H1 (cell line): Measurements from ENCODE around the gene WDR45B. TPM values are rescaled to one million over a fixed set of nuclear protein-coding genes. Genes with fewer than 3 reads are reported as not detected.

Source experiments
- CTCF ChIA-PET: fragments of 300-600 bp; sonication (Branson Sonifier 250); formaldehyde crosslinking; loops from one replicate; lab custom pipeline; 2021; ENCODE audit not compliant: partially characterized antibody; lab: Charles Lee
- POLR2A ChIA-PET: fragments of 300-600 bp; sonication (Branson Sonifier 250); formaldehyde crosslinking; loops from one replicate; lab custom pipeline; 2021; ENCODE audit warnings: inconsistent platforms; ENCODE audit not compliant: partially characterized antibody; lab: Charles Lee
- DNase-seq, 2 experiments: peaks; one replicate each; pipeline versions ENCODE4 v3.0.0 to v3.0.0-alpha.2; 2010 to 2022; ENCODE audit warnings: low spot score in 2 of 2, low read depth in 1 of 2, mixed read lengths in 1 of 2
- FAIRE-seq: peaks from 2 replicates; lab custom pipeline; 2011; peaks lifted over from hg19 to GRCh38; lab: Jason Lieb, UNC
- H2AFZ ChIP-seq: 2 replicates; pipeline ENCODE4 v1.8.1; 2012; ENCODE audit warnings: low read length, inconsistent platforms
- H2AK5ac ChIP-seq: 2 replicates; pipeline ENCODE4 v1.6.1; 2013; ENCODE audit warnings: low read depth, low read length
- H2BK120ac ChIP-seq: replicated peaks from 2 replicates; pipeline ENCODE3; 2013; ENCODE audit warnings: low read depth, low read length, inconsistent platforms
- H2BK12ac ChIP-seq: 2 replicates; pipeline ENCODE4 v1.6.1; 2013; ENCODE audit warnings: low read depth, low read length
- H2BK15ac ChIP-seq: 2 replicates; pipeline ENCODE4 v1.6.1; 2013; ENCODE audit warnings: low read length
- H2BK20ac ChIP-seq: 2 replicates; pipeline ENCODE4 v1.6.1; 2013; ENCODE audit warnings: low read length
- H2BK5ac ChIP-seq: 2 replicates; pipeline ENCODE4 v1.6.1; 2013; ENCODE audit warnings: low read depth, low read length
- H3K14ac ChIP-seq: 2 replicates; pipeline ENCODE4 v1.6.1; 2013; ENCODE audit warnings: inconsistent platforms; ENCODE audit not compliant: insufficient read length
- H3K18ac ChIP-seq: 2 replicates; pipeline ENCODE4 v1.6.1; 2013; ENCODE audit warnings: low read length; ENCODE audit errors: extremely low read depth
- H3K23ac ChIP-seq: 2 replicates; pipeline ENCODE4 v1.6.1; 2013; ENCODE audit warnings: inconsistent platforms; ENCODE audit not compliant: insufficient read length
- H3K23me2 ChIP-seq: 2 replicates; pipeline ENCODE4 v1.6.1; 2013; ENCODE audit warnings: low read depth, low read length
- H3K27ac ChIP-seq: 2 replicates; pipeline ENCODE4 v1.6.1; 2011; ENCODE audit warnings: low read depth, low read length, inconsistent platforms
- H3K27me3 ChIP-seq, 4 experiments: replicated peaks in 1 of 4; 1 replicate in 1 of 4; 2 replicates in 3 of 4; pipeline versions ENCODE4 v1.6.1 to v1.8.1; 2011 to 2013; ENCODE audit warnings: low read length in 3 of 4, mild to moderate bottlenecking in 3 of 4, inconsistent platforms in 2 of 4, mixed read lengths in 2 of 4, moderate library complexity in 1 of 4; ENCODE audit not compliant: control insufficient read depth in 3 of 4, insufficient read depth in 3 of 4; ENCODE audit errors: extremely low read depth in 1 of 4
- H3K36me3 ChIP-seq, 4 experiments: 2 replicates each; pipeline versions ENCODE4 v1.6.1 to v1.8.1; 2011 to 2013; ENCODE audit warnings: mild to moderate bottlenecking in 4 of 4, low read length in 3 of 4, moderate library complexity in 2 of 4, control low read depth in 1 of 4, inconsistent platforms in 1 of 4; ENCODE audit not compliant: insufficient read depth in 4 of 4, control insufficient read depth in 2 of 4
- H3K4ac ChIP-seq: replicated peaks from 2 replicates; pipeline ENCODE3; 2013; ENCODE audit warnings: low read length, low read depth, mixed read lengths, inconsistent platforms; ENCODE audit not compliant: insufficient read length
- H3K4me1 ChIP-seq, 4 experiments: replicated peaks in 1 of 4; 1 replicate in 1 of 4; 2 replicates in 3 of 4; pipeline versions ENCODE4 v1.6.1 to v1.8.1; 2011 to 2013; ENCODE audit warnings: low read length in 3 of 4, inconsistent platforms in 2 of 4, mixed read lengths in 1 of 4; ENCODE audit not compliant: insufficient read depth in 4 of 4, control insufficient read depth in 3 of 4
- H3K4me2 ChIP-seq, 2 experiments: 2 replicates each; pipeline versions ENCODE4 v1.6.1 to v1.8.1; 2011 to 2013; ENCODE audit warnings: low read depth in 2 of 2, low read length in 2 of 2, control low read depth in 1 of 2, inconsistent platforms in 1 of 2, mild to moderate bottlenecking in 1 of 2; ENCODE audit not compliant: insufficient read depth in 1 of 2
- H3K4me3 ChIP-seq, 4 experiments: fragments of 200-600, 300-600 bp in 1 of 4; sonication (generic), shearing (Covaris generic), sonication (Bioruptor Twin) in 1 of 4; 2 replicates each; pipeline versions ENCODE4 v1.5.1 to v1.8.1; 2011 to 2016; ENCODE audit warnings: low read length in 4 of 4, low read depth in 3 of 4, control low read depth in 2 of 4, inconsistent platforms in 2 of 4, mild to moderate bottlenecking in 2 of 4, mixed read lengths in 1 of 4, moderate library complexity in 1 of 4; ENCODE audit not compliant: insufficient read depth in 2 of 4; ENCODE audit errors: extremely low read depth in 1 of 4
- H3K56ac ChIP-seq: replicated peaks from 2 replicates; pipeline ENCODE3; 2013; ENCODE audit warnings: low read depth, mild to moderate bottlenecking, mixed read lengths, low read length, inconsistent platforms; ENCODE audit not compliant: insufficient read length
- H3K79me1 ChIP-seq: 2 replicates; pipeline ENCODE4 v1.6.1; 2013; ENCODE audit warnings: low read depth, low read length, control low read depth
- H3K79me2 ChIP-seq, 2 experiments: 2 replicates each; pipeline versions ENCODE4 v1.6.1 to v1.8.1; 2012 to 2013; ENCODE audit warnings: low read length in 2 of 2, mild to moderate bottlenecking in 2 of 2, inconsistent platforms in 1 of 2; ENCODE audit not compliant: insufficient read depth in 2 of 2, control insufficient read depth in 1 of 2
- H3K9ac ChIP-seq, 4 experiments: replicated peaks in 1 of 4; 1 replicate in 1 of 4; 2 replicates in 3 of 4; pipeline versions ENCODE4 v1.6.1 to v1.8.1; 2011 to 2013; ENCODE audit warnings: low read depth in 3 of 4, low read length in 3 of 4, control low read depth in 2 of 4, mild to moderate bottlenecking in 2 of 4, moderate library complexity in 2 of 4, inconsistent platforms in 1 of 4; ENCODE audit errors: extremely low read depth in 1 of 4
- H3K9me3 ChIP-seq, 2 experiments: 2 replicates each; pipeline versions ENCODE4 v1.6.1 to v1.8.1; 2012 to 2013; ENCODE audit warnings: mild to moderate bottlenecking in 2 of 2, moderate library complexity in 2 of 2, control low read depth in 1 of 2, inconsistent platforms in 1 of 2, low read depth in 1 of 2, low read length in 1 of 2, mixed read lengths in 1 of 2; ENCODE audit not compliant: insufficient read depth in 2 of 2
- H4K20me1 ChIP-seq, 2 experiments: replicated peaks in 1 of 2; 2 replicates each; pipeline versions ENCODE3 to v1.8.1; 2011 to 2013; ENCODE audit warnings: inconsistent platforms in 2 of 2, low read length in 2 of 2, mild to moderate bottlenecking in 1 of 2; ENCODE audit not compliant: insufficient read depth in 2 of 2, control insufficient read depth in 1 of 2
- H4K5ac ChIP-seq: 2 replicates; pipeline ENCODE4 v1.6.1; 2013; ENCODE audit warnings: low read length, low read depth, mixed read lengths, inconsistent platforms; ENCODE audit not compliant: insufficient read length
- H4K8ac ChIP-seq: 2 replicates; pipeline ENCODE4 v1.8.0; 2013; ENCODE audit warnings: mild to moderate bottlenecking, moderate library complexity, low read length, inconsistent platforms; ENCODE audit not compliant: insufficient read depth; ENCODE audit errors: extremely low read depth
- H4K91ac ChIP-seq: replicated peaks from 2 replicates; pipeline ENCODE3; 2013; ENCODE audit warnings: low read length, mixed read lengths, inconsistent platforms; ENCODE audit not compliant: insufficient read length
- BRCA1 ChIP-seq: IDR thresholded peaks from 2 replicates; pipeline ENCODE4 v1.6.1; 2012; ENCODE audit warnings: low read depth, low read length, improper control_type of control experiment
- EGR1 ChIP-seq: IDR thresholded peaks from 2 replicates; pipeline ENCODE4 v1.6.1; 2011; ENCODE audit warnings: low read depth, low read length, borderline replicate concordance
- GABPA ChIP-seq: IDR thresholded peaks from 2 replicates; pipeline ENCODE4 v1.6.1; 2011; ENCODE audit warnings: mild to moderate bottlenecking, low read length, moderate library complexity, borderline replicate concordance; ENCODE audit not compliant: insufficient read depth
- KDM1A ChIP-seq: fragments of 200-600, 300-600 bp; sonication (generic); IDR thresholded peaks from 2 replicates; pipeline ENCODE4 v1.7.1; 2016; ENCODE audit warnings: mild to moderate bottlenecking, low read length, borderline replicate concordance
- SIX5 ChIP-seq: IDR thresholded peaks from 2 replicates; pipeline ENCODE4 v1.6.1; 2011; ENCODE audit warnings: mild to moderate bottlenecking, low read depth, low read length
- SRF ChIP-seq: IDR thresholded peaks from 2 replicates; pipeline ENCODE4 v1.6.1; 2011; ENCODE audit warnings: mild to moderate bottlenecking, low read depth, low read length, moderate library complexity
- SUZ12 ChIP-seq: fragments of 200-600 bp; sonication (generic); IDR thresholded peaks from 2 replicates; pipeline ENCODE4 v1.6.1; 2012; ENCODE audit warnings: mild to moderate bottlenecking, inconsistent platforms, low read length, moderate library complexity, mixed read lengths
- WGBS, 2 experiments: shearing (Covaris generic) in 1 of 2; methylation state at CpG; one replicate each; pipeline versions ENCODE4 v1.1.6 to v1.1.7; 2013 to 2015; ENCODE audit warnings: low lambda C conversion rate in 2 of 2, mixed read lengths in 2 of 2, inconsistent platforms in 1 of 2, low coverage in 1 of 2, missing lambda C conversion rate in 1 of 2; ENCODE audit not compliant: insufficient replicate concordance in 2 of 2, insufficient coverage in 1 of 2, insufficient read length in 1 of 2; ENCODE audit errors: extremely low coverage in 1 of 2, missing lambda C conversion rate in 1 of 2; 5-methylcytosine and 5-hydroxymethylcytosine counted together
- polyA plus RNA-seq, 7 experiments: library from polyadenylated mRNA; depleted of rRNA in 3 of 7; stranded (reverse) in 5 of 7; unstranded in 2 of 7; fragments of >200 nt in 5 of 7; fragments of 200-250 nt in 2 of 7; gene quantifications; 1 replicate in 5 of 7; 2 replicates in 1 of 7; 4 replicates in 1 of 7; pipeline versions ENCODE4 v1.2.1 to v1.2.3, GENCODE V29; 2011 to 2013; ENCODE audit warnings: missing spikeins in 2 of 7, mixed read lengths in 2 of 7
- total RNA-seq: library from RNA; stranded (reverse); fragmentation: NEBNext Ultra II Directional; extraction: Animal tissue kit (Norgen Biotek cat#: 25700); gene quantifications from 2 replicates; pipeline ENCODE4 v1.2.1, GENCODE V29; 2021

The WDR45B gene
- total and polyA plus RNA-seq, 2 of the 8 experiments (the other 6 are each of a cell fraction or from before 2014, with no cell fraction given), result 82.0 to 100 TPM

DNA sequence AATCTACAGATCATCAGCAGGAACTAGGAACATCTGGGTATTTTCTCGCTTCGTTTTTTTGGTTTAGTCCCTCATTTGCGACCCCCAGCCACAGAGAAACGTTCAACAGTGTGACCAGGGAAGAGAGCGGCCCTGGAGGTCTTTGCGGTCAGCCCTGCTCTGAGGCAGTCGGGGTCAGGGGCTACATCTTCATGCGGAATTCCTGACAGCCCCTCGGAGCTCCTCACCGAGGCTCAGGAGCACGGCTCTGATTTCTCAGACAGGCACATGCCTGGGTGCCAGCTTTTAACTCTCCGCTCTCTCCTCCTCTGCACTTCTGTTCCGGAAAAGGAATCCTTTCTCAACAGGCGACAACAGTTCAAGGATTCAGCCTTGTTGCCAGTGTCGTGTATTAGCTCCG, 8.0 kb upstream of the WDR45B start:
- DNase-seq (no peak), FAIRE-seq (no peak)
- H4K20me1 ChIP-seq, result peaks cover 0 to 9% of the 10 kb centered on the region in 2 experiments
- H3K9ac ChIP-seq, result no peak overlapping the region
- H2BK5ac ChIP-seq, result no peak overlapping the region
- no peak overlapping the region for H2BK20ac ChIP-seq
- H3K23ac ChIP-seq, result no peak overlapping the region
- no peak overlapping the region for H3K4me2 ChIP-seq
- H4K5ac ChIP-seq, result no peak overlapping the region
- TF ChIP-seq SIX5 (no peak), SRF (no peak), GABPA (no peak), BRCA1 (no peak), SUZ12 (no peak), KDM1A (no peak), EGR1 (no peak)
- H3K4ac ChIP-seq, result no peak overlapping the region
- H3K56ac ChIP-seq, result no peak overlapping the region
- H2BK12ac ChIP-seq, result no peak overlapping the region
- H2BK15ac ChIP-seq, result no peak overlapping the region
- no peaks in the 10 kb centered on the region for H3K79me2 ChIP-seq
- ChIA-PET CTCF (interaction anchor here (2.0 to 2.2 kb wide), 2 partner anchors 13 to 119 kb away, joined by 8 to 14 read pairs; no protein-coding TSS in a partner anchor), POLR2A (no interaction called here)
- no peak overlapping the region for H3K27ac ChIP-seq
- no peaks in the 10 kb centered on the region for H3K27me3 ChIP-seq
- H2AK5ac ChIP-seq, result no peak overlapping the region
- no peaks in the 10 kb centered on the region for H3K4me1 ChIP-seq
- no peak overlapping the region for H3K4me3 ChIP-seq
- H3K9me3 ChIP-seq, result peaks cover 0 to 4% of the 10 kb centered on the region in 2 experiments; a peak in 1 of 4 replicates
- H3K36me3 ChIP-seq, result no peaks in the 10 kb centered on the region; a peak in 1 of 8 replicates
- H3K79me1 ChIP-seq, result no peaks in the 10 kb centered on the region
- WGBS, 2 experiments, result 84% methylated on average over 16 of the region's 16 CpGs; no CpG with 5 or more reads in 1 of the 2 experiments
- no peak overlapping the region for H4K8ac ChIP-seq
- no peak overlapping the region for H4K91ac ChIP-seq
- H3K23me2 ChIP-seq, result no peaks in the 10 kb centered on the region
- no peak overlapping the region for H3K14ac ChIP-seq
- no peak overlapping the region for H2AFZ ChIP-seq
- no peak overlapping the region for H3K18ac ChIP-seq
- no peak overlapping the region for H2BK120ac ChIP-seq
